Peyer's patch (tissue), 4 donors: ENCODE measurements around the gene STK24. TPM values are rescaled to one million over a fixed set of nuclear protein-coding genes. Genes with fewer than 3 reads are reported as not detected.

Experiments used
- DNase-seq, 3 donors: peaks; one replicate each; pipeline ENCODE4 v3.0.0-alpha.2; 2017 to 2019
- H3K27ac ChIP-seq, 4 donors: fragments of 200-600 bp; sonication (generic); one replicate each; pipeline ENCODE4 v1.5.1; 2016 to 2019
- H3K27me3 ChIP-seq, 2 donors: fragments of 200-600 bp; sonication (generic); one replicate each; pipeline ENCODE4 v1.5.1; 2019
- H3K36me3 ChIP-seq, 3 donors: fragments of 200-600 bp; sonication (generic); one replicate each; pipeline ENCODE4 v1.5.1; 2016 to 2019
- H3K4me1 ChIP-seq, 4 donors: fragments of 200-600 bp; sonication (generic); one replicate each; pipeline ENCODE4 v1.5.1; 2016 to 2019
- H3K4me3 ChIP-seq, 4 donors: fragments of 200-600 bp; sonication (generic); 1 replicate in 3 of 4; 2 replicates in 1 of 4; pipeline ENCODE4 v1.5.1; 2016 to 2019; ENCODE audit warnings: mild to moderate bottlenecking in 1 of 4
- H3K9me3 ChIP-seq, 4 donors: fragments of 200-600 bp; sonication (generic); one replicate each; pipeline ENCODE4 v1.5.1; 2016 to 2019; ENCODE audit warnings: mild to moderate bottlenecking in 1 of 4
- POLR2A ChIP-seq, 2 donors: fragments of 450-650 bp; IDR thresholded peaks; one replicate each; pipeline ENCODE4 v1.5.1; 2017; ENCODE audit warnings: antibody characterized with exemption in 2 of 2, mild to moderate bottlenecking in 2 of 2, moderate library complexity in 2 of 2
- total RNA-seq, 4 donors: library from RNA; depleted of rRNA; stranded (reverse); fragments of >200 nt; gene quantifications; one replicate each; pipeline ENCODE4 v1.1.0, GENCODE V29; 2016
- TF ChIP-seq, protein P1 (sequence below), 6 experiments: fragments of 450-650 bp in 4 of 6; fragments of 200-600 bp in 2 of 6; sonication (generic) in 1 of 6; IDR thresholded peaks; one replicate each; pipeline ENCODE4 v1.5.1; 2017 to 2019; ENCODE audit warnings: antibody characterized with exemption in 6 of 6, mild to moderate bottlenecking in 3 of 6, moderate library complexity in 1 of 6

The STK24 gene
- total RNA-seq, 4 donors from 2014 or later = 84.2 to 137 (median 119) TPM

DNA sequence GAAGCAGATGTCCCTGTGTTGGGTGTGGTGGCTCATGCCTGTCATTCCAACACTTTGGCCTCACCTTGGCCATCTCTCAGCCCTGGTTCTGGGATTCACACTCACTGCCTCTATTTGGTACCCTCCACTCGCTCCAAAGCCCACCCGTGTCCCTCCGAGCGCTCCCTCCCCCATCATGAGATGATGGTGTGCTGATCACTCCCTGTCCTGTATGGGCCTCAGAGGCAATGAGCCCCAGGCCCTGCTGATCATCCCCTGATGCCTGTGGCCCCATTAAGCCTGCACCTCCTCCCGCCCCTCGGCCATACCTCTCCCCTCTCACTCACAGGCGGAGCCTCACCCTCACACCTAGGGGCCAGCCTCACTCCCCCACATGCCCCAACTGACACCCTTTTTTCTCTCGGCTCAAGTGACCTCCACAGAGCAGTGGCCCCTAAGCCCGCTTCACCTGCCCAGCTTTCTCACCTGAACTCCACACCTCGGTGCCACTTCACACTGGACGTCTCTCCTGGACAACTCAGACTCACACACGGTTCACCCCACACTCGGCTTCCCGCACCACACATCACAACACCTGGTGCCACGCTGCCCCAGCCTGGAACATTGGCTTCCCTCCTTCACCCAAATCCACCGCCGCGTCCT is 114.5 kb downstream of the STK24 start:
- Histone ChIP-seq H3K4me3 (no peak overlapping the region), H3K36me3 (peaks cover 0 to 91% (median 0%) of the 10 kb centered on the region in 3 donors), H3K27me3 (no peaks in the 10 kb centered on the region), H3K27ac (no peak overlapping the region), H3K9me3 (no peaks in the 10 kb centered on the region), H3K4me1 (peaks cover 0 to 11% (median 0%) of the 10 kb centered on the region in 4 donors)
- peak in 1 of 3 donors; percentile 36 for DNase-seq
- TF ChIP-seq, protein P1, sequence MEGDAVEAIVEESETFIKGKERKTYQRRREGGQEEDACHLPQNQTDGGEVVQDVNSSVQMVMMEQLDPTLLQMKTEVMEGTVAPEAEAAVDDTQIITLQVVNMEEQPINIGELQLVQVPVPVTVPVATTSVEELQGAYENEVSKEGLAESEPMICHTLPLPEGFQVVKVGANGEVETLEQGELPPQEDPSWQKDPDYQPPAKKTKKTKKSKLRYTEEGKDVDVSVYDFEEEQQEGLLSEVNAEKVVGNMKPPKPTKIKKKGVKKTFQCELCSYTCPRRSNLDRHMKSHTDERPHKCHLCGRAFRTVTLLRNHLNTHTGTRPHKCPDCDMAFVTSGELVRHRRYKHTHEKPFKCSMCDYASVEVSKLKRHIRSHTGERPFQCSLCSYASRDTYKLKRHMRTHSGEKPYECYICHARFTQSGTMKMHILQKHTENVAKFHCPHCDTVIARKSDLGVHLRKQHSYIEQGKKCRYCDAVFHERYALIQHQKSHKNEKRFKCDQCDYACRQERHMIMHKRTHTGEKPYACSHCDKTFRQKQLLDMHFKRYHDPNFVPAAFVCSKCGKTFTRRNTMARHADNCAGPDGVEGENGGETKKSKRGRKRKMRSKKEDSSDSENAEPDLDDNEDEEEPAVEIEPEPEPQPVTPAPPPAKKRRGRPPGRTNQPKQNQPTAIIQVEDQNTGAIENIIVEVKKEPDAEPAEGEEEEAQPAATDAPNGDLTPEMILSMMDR (IDR thresholded peaks at IDR 0.05) = no peak
- no peak for TF ChIP-seq POLR2A (IDR thresholded peaks at IDR 0.05)

GRCh38 chr13:98461486-98462240 is 115.2 kb downstream of the STK24 start:
- H3K36me3 ChIP-seq = peaks cover 0 to 96% (median 0%) of the 10 kb centered on the region in 3 donors
- H3K4me1 ChIP-seq = peaks cover 0 to 6% (median 0%) of the 10 kb centered on the region in 4 donors
- no peak overlapping the region for H3K4me3 ChIP-seq
- no peak overlapping the region for H3K27ac ChIP-seq
- H3K9me3 ChIP-seq = no peaks in the 10 kb centered on the region
- no peak for DNase-seq
- H3K27me3 ChIP-seq = no peaks in the 10 kb centered on the region
- no peak for TF ChIP-seq POLR2A (IDR thresholded peaks at IDR 0.05)
- TF ChIP-seq, protein P1 (IDR thresholded peaks at IDR 0.05) = no peak

GRCh38 chr13:98460516-98460915 is 116.4 kb downstream of the STK24 start:
- no peak overlapping the region for H3K27ac ChIP-seq
- peaks cover 0 to 96% (median 0%) of the 10 kb centered on the region in 3 donors for H3K36me3 ChIP-seq
- no peaks in the 10 kb centered on the region for H3K9me3 ChIP-seq
- no peak for DNase-seq
- no peaks in the 10 kb centered on the region for H3K27me3 ChIP-seq
- TF ChIP-seq, protein P1 (IDR thresholded peaks at IDR 0.05) = no peak
- no peak for TF ChIP-seq POLR2A (IDR thresholded peaks at IDR 0.05)
- no peaks in the 10 kb centered on the region for H3K4me1 ChIP-seq
- no peak overlapping the region for H3K4me3 ChIP-seq

- Histone ChIP-seq H3K27me3 (no peaks in the 10 kb centered on the region), H3K4me1 (no peaks in the 10 kb centered on the region), H3K36me3 (peaks cover 0 to 96% (median 0%) of the 10 kb centered on the region in 3 donors), H3K4me3 (no peak overlapping the region), H3K9me3 (no peaks in the 10 kb centered on the region), H3K27ac (no peak overlapping the region)
- TF ChIP-seq, protein P1 (IDR thresholded peaks at IDR 0.05) = no peak
- no peak for TF ChIP-seq POLR2A (IDR thresholded peaks at IDR 0.05)
- DNase-seq = no peak
Observed at GRCh38 chr13:98459721-98460370, 117.1 kb downstream of the STK24 start.

DNA sequence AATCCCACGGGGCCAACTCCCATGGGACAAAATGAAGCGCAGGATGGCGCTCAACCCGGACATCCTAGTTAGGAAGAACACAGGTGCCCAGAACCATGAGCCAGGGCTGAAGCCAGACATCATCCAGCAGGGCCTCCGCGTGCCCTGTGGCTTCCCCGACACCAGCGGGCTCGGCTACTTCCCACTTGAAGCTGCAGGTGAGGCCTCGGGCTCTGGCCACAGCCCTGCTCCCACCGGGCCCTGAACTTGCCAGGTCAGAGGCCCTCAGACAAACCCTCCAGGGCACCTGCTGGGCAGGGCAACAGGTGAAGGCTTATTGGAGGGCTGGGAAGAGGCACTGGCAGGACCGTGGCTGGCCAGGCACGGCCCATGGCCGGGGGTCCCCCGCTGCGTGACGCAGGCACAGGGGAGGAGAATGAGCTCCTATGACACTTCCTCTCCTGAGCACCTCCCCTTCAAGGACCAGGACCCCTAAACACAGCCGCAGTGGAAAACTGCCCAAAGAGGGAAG is 117.7 kb downstream of the STK24 start:
- no peak for DNase-seq
- H3K27ac ChIP-seq = no peak overlapping the region
- TF ChIP-seq POLR2A (IDR thresholded peaks at IDR 0.05) = no peak
- TF ChIP-seq, protein P1 (IDR thresholded peaks at IDR 0.05) = no peak

More for the DNA sequence above, 117.7 kb downstream of the STK24 start:
- H3K4me1 ChIP-seq = no peaks in the 10 kb centered on the region
- peaks cover 0 to 95% (median 0%) of the 10 kb centered on the region in 3 donors for H3K36me3 ChIP-seq
- no peaks in the 10 kb centered on the region for H3K9me3 ChIP-seq
- no peaks in the 10 kb centered on the region for H3K27me3 ChIP-seq
- H3K4me3 ChIP-seq = no peak overlapping the region
